GM12878 (cell line): ENCODE measurements around the gene CCT6B.

Experiments
- BHLHE40 ChIP-seq, 2 experiments: fragments of 450-650 bp in 1 of 2; IDR thresholded peaks; 2 replicates each; pipeline ENCODE4 v1.6.1; 2011 to 2017; ENCODE audit warnings: low read depth in 2 of 2, borderline replicate concordance in 1 of 2, improper control_type of control experiment in 1 of 2, low read length in 1 of 2, mild to moderate bottlenecking in 1 of 2
- EZH2 ChIP-seq: IDR thresholded peaks from 2 replicates; pipeline ENCODE4 v1.6.1; 2012; ENCODE audit warnings: low read depth, mild to moderate bottlenecking, control low read depth, inconsistent platforms, low read length, borderline replicate concordance; ENCODE audit not compliant: control insufficient read depth
- FOXK2 ChIP-seq: fragments of 450-650 bp; IDR thresholded peaks from 2 replicates; pipeline ENCODE4 v1.6.1; 2017; ENCODE audit warnings: mild to moderate bottlenecking, moderate library complexity
- HDAC6 ChIP-seq: fragments of 200-600 bp; sonication (generic); IDR thresholded peaks from one replicate; pipeline ENCODE4 v1.8.0; 2017; ENCODE audit warnings: antibody characterized with exemption; ENCODE audit not compliant: unreplicated experiment
- POLR2AphosphoS5 ChIP-seq: IDR thresholded peaks from 2 replicates; pipeline ENCODE4 v1.6.1; 2011; ENCODE audit warnings: mild to moderate bottlenecking, low read length, inconsistent platforms
- SMAD1 ChIP-seq: fragments of 450-650 bp; IDR thresholded peaks from 2 replicates; pipeline ENCODE4 v1.6.1; 2018; ENCODE audit warnings: mild to moderate bottlenecking, low read depth; ENCODE audit not compliant: partially characterized antibody
- YY1 ChIP-seq: IDR thresholded peaks from 2 replicates; pipeline ENCODE4 v1.6.1; 2011; ENCODE audit warnings: low read depth, mild to moderate bottlenecking, low read length
- ZZZ3 ChIP-seq: IDR thresholded peaks from 2 replicates; pipeline ENCODE4 v1.6.1; 2011; ENCODE audit warnings: low read depth; ENCODE audit not compliant: control insufficient read depth, insufficient read length
- TF ChIP-seq, protein P1 (sequence below), 3 experiments: IDR thresholded peaks in 2 of 3; conservative IDR thresholded peaks in 1 of 3; 2 replicates each; pipeline ENCODE4 v1.5.1; 2011; ENCODE audit warnings: low read depth in 3 of 3, low read length in 3 of 3, mild to moderate bottlenecking in 3 of 3, control low read depth in 2 of 3, moderate library complexity in 2 of 3, inconsistent platforms in 1 of 3, mixed read lengths in 1 of 3; ENCODE audit not compliant: control insufficient read depth in 2 of 3, insufficient read depth in 1 of 3; ENCODE audit errors: extremely low read depth in 1 of 3
- TF ChIP-seq, protein P2 (sequence below): IDR thresholded peaks from 2 replicates; pipeline ENCODE4 v1.6.1; 2012; ENCODE audit warnings: mild to moderate bottlenecking, low read depth, low read length

DNA sequence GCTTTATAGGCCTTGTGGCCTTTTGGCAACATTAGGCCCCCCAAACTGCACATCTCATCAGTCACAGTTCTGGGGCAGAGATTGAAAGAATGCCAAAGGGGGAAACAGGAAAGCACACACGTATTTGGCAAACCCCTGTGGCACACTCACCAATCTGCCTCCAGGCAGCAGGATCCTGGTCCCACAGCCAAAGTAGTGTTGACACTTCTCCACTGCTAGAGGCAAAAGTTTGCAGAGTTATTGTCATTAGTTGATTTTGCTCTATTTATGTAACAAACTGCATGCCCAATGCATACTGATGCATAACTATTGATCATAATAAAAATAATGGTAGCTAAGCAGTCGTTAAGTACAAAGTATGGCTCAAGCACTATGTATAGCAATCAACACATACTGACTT lies 45.1 kb downstream of the CCT6B start:
- TF ChIP-seq YY1 = no peak
- TF ChIP-seq FOXK2 = no peak
- TF ChIP-seq SMAD1 = no peak
- TF ChIP-seq ZZZ3 = no peak
- TF ChIP-seq, protein P1, sequence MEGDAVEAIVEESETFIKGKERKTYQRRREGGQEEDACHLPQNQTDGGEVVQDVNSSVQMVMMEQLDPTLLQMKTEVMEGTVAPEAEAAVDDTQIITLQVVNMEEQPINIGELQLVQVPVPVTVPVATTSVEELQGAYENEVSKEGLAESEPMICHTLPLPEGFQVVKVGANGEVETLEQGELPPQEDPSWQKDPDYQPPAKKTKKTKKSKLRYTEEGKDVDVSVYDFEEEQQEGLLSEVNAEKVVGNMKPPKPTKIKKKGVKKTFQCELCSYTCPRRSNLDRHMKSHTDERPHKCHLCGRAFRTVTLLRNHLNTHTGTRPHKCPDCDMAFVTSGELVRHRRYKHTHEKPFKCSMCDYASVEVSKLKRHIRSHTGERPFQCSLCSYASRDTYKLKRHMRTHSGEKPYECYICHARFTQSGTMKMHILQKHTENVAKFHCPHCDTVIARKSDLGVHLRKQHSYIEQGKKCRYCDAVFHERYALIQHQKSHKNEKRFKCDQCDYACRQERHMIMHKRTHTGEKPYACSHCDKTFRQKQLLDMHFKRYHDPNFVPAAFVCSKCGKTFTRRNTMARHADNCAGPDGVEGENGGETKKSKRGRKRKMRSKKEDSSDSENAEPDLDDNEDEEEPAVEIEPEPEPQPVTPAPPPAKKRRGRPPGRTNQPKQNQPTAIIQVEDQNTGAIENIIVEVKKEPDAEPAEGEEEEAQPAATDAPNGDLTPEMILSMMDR (IDR thresholded peaks at IDR 0.05 in 2 of 3, conservative IDR thresholded peaks at IDR 0.05 in 1 of 3; ENCODE audit: control insufficient read depth in 2 of 3, extremely low read depth in 1 of 3, insufficient read depth in 1 of 3, low read depth in 3 of 3, low read length in 3 of 3) = no peak
- TF ChIP-seq BHLHE40 (IDR thresholded peaks at IDR 0.05; ENCODE audit: borderline replicate concordance in 1 of 2, low read depth in 2 of 2, low read length in 1 of 2) = no peak
- no peak for TF ChIP-seq HDAC6
- TF ChIP-seq, protein P2, sequence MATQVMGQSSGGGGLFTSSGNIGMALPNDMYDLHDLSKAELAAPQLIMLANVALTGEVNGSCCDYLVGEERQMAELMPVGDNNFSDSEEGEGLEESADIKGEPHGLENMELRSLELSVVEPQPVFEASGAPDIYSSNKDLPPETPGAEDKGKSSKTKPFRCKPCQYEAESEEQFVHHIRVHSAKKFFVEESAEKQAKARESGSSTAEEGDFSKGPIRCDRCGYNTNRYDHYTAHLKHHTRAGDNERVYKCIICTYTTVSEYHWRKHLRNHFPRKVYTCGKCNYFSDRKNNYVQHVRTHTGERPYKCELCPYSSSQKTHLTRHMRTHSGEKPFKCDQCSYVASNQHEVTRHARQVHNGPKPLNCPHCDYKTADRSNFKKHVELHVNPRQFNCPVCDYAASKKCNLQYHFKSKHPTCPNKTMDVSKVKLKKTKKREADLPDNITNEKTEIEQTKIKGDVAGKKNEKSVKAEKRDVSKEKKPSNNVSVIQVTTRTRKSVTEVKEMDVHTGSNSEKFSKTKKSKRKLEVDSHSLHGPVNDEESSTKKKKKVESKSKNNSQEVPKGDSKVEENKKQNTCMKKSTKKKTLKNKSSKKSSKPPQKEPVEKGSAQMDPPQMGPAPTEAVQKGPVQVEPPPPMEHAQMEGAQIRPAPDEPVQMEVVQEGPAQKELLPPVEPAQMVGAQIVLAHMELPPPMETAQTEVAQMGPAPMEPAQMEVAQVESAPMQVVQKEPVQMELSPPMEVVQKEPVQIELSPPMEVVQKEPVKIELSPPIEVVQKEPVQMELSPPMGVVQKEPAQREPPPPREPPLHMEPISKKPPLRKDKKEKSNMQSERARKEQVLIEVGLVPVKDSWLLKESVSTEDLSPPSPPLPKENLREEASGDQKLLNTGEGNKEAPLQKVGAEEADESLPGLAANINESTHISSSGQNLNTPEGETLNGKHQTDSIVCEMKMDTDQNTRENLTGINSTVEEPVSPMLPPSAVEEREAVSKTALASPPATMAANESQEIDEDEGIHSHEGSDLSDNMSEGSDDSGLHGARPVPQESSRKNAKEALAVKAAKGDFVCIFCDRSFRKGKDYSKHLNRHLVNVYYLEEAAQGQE = no peak
- TF ChIP-seq POLR2AphosphoS5 = no peak
- TF ChIP-seq EZH2 = no peak
